OCI-LY3 (cell line): ENCODE measurements around the gene CAMTA1.

Experiments used
- EZH2phosphoT487 ChIP-seq: fragments of 200-600 bp; shearing (Covaris generic); IDR thresholded peaks from 2 replicates; pipeline ENCODE4 v1.6.1; 2018; ENCODE audit warnings: antibody characterized with exemption, mixed run types, low read depth
- TF ChIP-seq, protein P1 (sequence below): fragments of 200-600, 300-600 bp; sonication (generic); IDR thresholded peaks from 2 replicates; pipeline ENCODE4 v1.5.1; 2014; ENCODE audit warnings: antibody characterized with exemption, low read length, low read depth

DNA sequence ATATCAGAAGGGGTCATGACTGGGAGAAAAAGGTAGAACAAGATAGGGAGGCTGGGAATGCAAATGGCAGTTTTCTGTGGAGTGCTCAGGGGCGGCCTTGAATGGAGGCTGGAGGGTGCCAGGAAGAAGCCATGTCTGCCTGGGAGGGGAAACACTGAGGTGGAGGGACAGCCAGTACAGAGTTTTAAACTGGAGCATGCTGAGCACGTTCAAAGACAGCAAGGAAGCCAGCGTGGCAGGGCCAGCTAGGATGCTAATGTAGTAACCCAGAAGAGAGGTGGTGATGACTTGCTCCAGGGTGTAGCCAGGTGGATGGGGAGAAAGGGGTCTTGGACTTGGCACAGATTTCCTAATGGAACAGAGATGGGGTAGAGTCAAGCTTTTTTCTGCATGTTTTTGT lies 540.0 kb downstream of the CAMTA1 start:
- TF ChIP-seq, protein P1, sequence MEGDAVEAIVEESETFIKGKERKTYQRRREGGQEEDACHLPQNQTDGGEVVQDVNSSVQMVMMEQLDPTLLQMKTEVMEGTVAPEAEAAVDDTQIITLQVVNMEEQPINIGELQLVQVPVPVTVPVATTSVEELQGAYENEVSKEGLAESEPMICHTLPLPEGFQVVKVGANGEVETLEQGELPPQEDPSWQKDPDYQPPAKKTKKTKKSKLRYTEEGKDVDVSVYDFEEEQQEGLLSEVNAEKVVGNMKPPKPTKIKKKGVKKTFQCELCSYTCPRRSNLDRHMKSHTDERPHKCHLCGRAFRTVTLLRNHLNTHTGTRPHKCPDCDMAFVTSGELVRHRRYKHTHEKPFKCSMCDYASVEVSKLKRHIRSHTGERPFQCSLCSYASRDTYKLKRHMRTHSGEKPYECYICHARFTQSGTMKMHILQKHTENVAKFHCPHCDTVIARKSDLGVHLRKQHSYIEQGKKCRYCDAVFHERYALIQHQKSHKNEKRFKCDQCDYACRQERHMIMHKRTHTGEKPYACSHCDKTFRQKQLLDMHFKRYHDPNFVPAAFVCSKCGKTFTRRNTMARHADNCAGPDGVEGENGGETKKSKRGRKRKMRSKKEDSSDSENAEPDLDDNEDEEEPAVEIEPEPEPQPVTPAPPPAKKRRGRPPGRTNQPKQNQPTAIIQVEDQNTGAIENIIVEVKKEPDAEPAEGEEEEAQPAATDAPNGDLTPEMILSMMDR = no peak
- no peak for TF ChIP-seq EZH2phosphoT487
